Uterus (tissue), 4 donors: ENCODE data around the gene NEB. TPM values are rescaled to one million over a fixed set of nuclear protein-coding genes. Genes with fewer than 3 reads are reported as not detected.

Experiments used
- DNase-seq, 2 donors: peaks; one replicate each; pipeline ENCODE4 v3.0.0-alpha.2; 2019 to 2020
- H3K27ac ChIP-seq, 2 donors: fragments of 200-600 bp; sonication (generic); 1 replicate in 1 of 2; 2 replicates in 1 of 2; pipeline ENCODE4 v1.5.1; 2016 to 2018
- H3K27me3 ChIP-seq, 2 donors: fragments of 200-600 bp; sonication (generic); one replicate each; pipeline ENCODE4 v1.5.1; 2018 to 2019; ENCODE audit warnings: control low read depth in 1 of 2
- H3K36me3 ChIP-seq, 2 donors: fragments of 200-600 bp; sonication (generic); one replicate each; pipeline ENCODE4 v1.5.1; 2019; ENCODE audit warnings: control low read depth in 1 of 2
- H3K4me1 ChIP-seq, 2 donors: fragments of 200-600 bp; sonication (generic); one replicate each; pipeline ENCODE4 v1.5.1; 2018 to 2019; ENCODE audit warnings: control low read depth in 1 of 2
- H3K4me3 ChIP-seq, 2 donors: fragments of 200-600 bp; sonication (generic); 1 replicate in 1 of 2; 2 replicates in 1 of 2; pipeline ENCODE4 v1.5.1; 2018 to 2019; ENCODE audit warnings: mild to moderate bottlenecking in 1 of 2
- H3K9me3 ChIP-seq, 2 donors: fragments of 200-600 bp; sonication (generic); one replicate each; pipeline ENCODE4 v1.5.1; 2019; ENCODE audit warnings: control low read depth in 1 of 2
- POLR2A ChIP-seq, 2 donors: fragments of 450-650 bp; IDR thresholded peaks; one replicate each; pipeline ENCODE4 v1.6.1; 2016; ENCODE audit warnings: antibody characterized with exemption in 2 of 2, mild to moderate bottlenecking in 1 of 2, moderate library complexity in 1 of 2
- intact Hi-C: fragments of 100-400 bp; cut with DNase I; formaldehyde crosslinking; loops from one replicate; pipeline ENCODE4 v1.15.1; 2023; ENCODE audit warnings: low total_unique reads
- total RNA-seq, 4 donors: library from RNA; depleted of rRNA in 3 of 4; stranded (reverse); fragments of >200 nt in 3 of 4; gene quantifications; one replicate each; pipeline versions ENCODE4 v1.1.0 to v1.2.4, GENCODE V29; 2014 to 2023
- TF ChIP-seq, protein P1 (sequence below), 4 experiments: fragments of 200-600 bp in 2 of 4; fragments of 450-650 bp in 2 of 4; sonication (generic) in 2 of 4; IDR thresholded peaks; one replicate each; pipeline ENCODE4 v1.5.1; 2016 to 2019; ENCODE audit warnings: antibody characterized with exemption in 4 of 4, mild to moderate bottlenecking in 2 of 4, moderate library complexity in 1 of 4
- donor health status: DM: yes; HTN: yes; CAD: no.

Gene NEB
- total RNA-seq, 4 donors from 2014 or later = under 0.01 to 2.2 (median 0.84) TPM

DNA sequence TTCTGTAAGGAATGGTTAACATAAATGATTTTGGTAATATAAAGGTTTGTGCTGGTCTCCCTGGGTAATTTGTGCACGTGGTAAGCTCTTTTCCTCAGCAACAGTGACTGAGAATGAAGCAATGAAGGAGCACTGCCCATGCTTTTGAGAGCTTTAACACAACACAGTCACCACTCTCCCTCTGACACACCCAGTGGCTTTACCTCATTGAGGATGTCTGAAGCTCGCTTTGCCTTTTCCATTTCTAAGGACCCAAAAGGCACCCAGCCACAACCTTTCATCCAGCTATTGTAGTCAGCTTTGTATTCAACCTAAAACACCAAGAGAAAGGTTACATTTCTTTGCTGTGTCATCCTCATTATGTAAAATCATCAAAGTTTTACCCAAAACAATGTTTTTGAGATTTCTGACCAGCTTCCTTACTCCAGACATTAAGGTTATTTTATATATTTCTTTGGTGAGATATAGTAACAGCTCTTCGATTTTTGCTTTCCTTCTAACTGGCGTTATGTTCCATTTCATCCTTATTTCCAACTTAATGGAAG lies 51.7 kb downstream of the NEB start:
- no peak overlapping the region for H3K4me3 ChIP-seq

DNA sequence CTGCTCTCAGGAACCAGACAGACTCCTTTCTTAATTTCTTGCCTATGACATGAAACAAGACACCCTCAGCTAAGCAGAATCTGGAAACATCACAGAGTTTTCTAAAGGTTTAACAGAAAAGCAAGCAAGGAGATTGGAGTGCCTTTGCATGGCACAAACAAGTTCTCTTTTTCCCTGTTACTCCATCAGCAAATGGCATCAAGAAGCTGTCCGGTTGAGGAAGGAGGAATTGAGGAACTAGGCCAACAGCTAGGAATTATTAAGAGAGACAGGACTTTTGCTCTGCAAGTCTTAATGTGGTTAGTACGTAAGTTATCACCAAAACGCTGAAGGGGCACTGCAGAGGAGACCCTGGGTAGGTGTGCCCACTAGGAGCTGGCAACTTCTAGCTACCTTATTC lies 53.2 kb downstream of the NEB start:
- TF ChIP-seq POLR2A (IDR thresholded peaks at IDR 0.05) = no peak
- TF ChIP-seq, protein P1, sequence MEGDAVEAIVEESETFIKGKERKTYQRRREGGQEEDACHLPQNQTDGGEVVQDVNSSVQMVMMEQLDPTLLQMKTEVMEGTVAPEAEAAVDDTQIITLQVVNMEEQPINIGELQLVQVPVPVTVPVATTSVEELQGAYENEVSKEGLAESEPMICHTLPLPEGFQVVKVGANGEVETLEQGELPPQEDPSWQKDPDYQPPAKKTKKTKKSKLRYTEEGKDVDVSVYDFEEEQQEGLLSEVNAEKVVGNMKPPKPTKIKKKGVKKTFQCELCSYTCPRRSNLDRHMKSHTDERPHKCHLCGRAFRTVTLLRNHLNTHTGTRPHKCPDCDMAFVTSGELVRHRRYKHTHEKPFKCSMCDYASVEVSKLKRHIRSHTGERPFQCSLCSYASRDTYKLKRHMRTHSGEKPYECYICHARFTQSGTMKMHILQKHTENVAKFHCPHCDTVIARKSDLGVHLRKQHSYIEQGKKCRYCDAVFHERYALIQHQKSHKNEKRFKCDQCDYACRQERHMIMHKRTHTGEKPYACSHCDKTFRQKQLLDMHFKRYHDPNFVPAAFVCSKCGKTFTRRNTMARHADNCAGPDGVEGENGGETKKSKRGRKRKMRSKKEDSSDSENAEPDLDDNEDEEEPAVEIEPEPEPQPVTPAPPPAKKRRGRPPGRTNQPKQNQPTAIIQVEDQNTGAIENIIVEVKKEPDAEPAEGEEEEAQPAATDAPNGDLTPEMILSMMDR (IDR thresholded peaks at IDR 0.05) = no peak
- no peaks in the 10 kb centered on the region for H3K9me3 ChIP-seq
- no peaks in the 10 kb centered on the region for H3K27me3 ChIP-seq
- DNase-seq = no peak
- H3K4me1 ChIP-seq = no peaks in the 10 kb centered on the region
- no peak overlapping the region for H3K4me3 ChIP-seq
- intact Hi-C loops = no loop called here
- no peak overlapping the region for H3K27ac ChIP-seq
- no peaks in the 10 kb centered on the region for H3K36me3 ChIP-seq

More for the DNA sequence above, 51.7 kb downstream of the NEB start:
- Histone ChIP-seq H3K27ac (no peak overlapping the region), H3K9me3 (no peaks in the 10 kb centered on the region), H3K4me1 (no peaks in the 10 kb centered on the region), H3K27me3 (no peaks in the 10 kb centered on the region), H3K36me3 (no peaks in the 10 kb centered on the region)
- intact Hi-C loops = no loop called here
- TF ChIP-seq, protein P1 (IDR thresholded peaks at IDR 0.05) = no peak
- no peak for DNase-seq

DNA sequence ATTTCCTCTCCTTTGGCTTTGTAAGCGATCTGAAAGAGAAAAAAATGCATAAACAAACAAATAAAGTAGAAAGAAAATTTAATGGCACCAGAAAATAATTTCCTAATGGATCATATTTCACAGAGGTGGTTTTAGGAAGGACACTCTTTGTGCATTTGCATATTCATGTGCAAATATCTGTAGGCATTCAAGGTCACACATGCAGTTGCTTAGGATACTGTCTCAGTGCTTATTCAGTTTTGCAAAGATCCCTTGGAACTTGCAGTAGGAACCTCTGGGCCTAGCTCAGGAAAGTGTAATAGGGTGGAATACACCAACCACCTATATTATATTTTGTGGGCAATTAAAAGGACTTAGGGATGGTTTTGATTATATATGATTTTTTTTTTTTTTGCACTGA lies 54.3 kb downstream of the NEB start:
- intact Hi-C loops = no loop called here
- Histone ChIP-seq H3K9me3 (no peaks in the 10 kb centered on the region), H3K4me1 (no peaks in the 10 kb centered on the region), H3K27me3 (no peaks in the 10 kb centered on the region), H3K36me3 (no peaks in the 10 kb centered on the region), H3K27ac (no peak overlapping the region), H3K4me3 (no peak overlapping the region)
- no peak for DNase-seq
- no peak for TF ChIP-seq POLR2A (IDR thresholded peaks at IDR 0.05)
- TF ChIP-seq, protein P1 (IDR thresholded peaks at IDR 0.05) = no peak

DNA sequence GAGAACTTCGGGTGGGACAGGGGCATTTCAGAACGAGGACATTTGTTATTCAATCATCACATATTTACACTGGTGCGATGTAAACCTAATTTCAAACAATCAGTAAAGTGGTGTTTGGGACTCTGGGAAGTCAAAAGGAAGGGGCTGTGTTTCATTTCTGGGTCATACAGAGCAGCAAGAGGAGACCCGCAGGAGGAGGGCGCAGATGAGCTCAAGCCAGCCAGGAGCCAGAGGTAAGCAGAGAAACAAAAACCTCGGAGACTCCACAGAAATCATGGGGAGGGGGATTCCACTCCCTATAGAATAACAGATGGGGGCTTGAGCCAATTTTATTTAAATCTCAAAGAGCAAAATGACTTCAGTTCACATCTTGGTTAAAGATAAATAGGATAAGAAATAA lies 55.4 kb downstream of the NEB start:
- H3K36me3 ChIP-seq = no peaks in the 10 kb centered on the region
- H3K4me1 ChIP-seq = no peaks in the 10 kb centered on the region
- TF ChIP-seq POLR2A (IDR thresholded peaks at IDR 0.05) = no peak
- TF ChIP-seq, protein P1 (IDR thresholded peaks at IDR 0.05) = no peak
- no peak overlapping the region for H3K27ac ChIP-seq
- no peaks in the 10 kb centered on the region for H3K9me3 ChIP-seq
- no peaks in the 10 kb centered on the region for H3K27me3 ChIP-seq
- no peak overlapping the region for H3K4me3 ChIP-seq
- intact Hi-C loops = no loop called here
- no peak for DNase-seq

DNA sequence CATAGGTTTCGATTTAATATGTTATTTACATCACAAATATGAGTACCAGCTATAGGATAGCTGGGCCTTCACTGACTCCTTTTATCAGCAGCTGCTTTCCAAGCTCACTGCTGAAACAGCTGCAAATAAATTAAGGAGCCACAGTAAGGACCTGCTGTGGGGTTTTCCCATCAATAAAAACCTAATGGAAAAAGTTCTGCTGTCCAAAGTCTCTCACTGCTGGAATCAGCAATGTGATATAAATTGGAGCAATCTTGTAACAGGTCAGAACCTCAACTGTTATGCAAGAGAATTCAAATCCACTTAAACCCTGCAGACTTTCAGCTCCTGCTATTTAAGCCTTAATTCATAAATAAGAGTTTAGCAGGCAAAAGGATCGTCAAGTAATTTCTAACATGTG lies 61.3 kb downstream of the NEB start:
- intact Hi-C loops = no loop called here
- H3K27ac ChIP-seq = no peak overlapping the region
- DNase-seq = no peak
- TF ChIP-seq, protein P1 (IDR thresholded peaks at IDR 0.05) = no peak
- TF ChIP-seq POLR2A (IDR thresholded peaks at IDR 0.05) = no peak
- no peak overlapping the region for H3K4me3 ChIP-seq
- H3K4me1 ChIP-seq = no peaks in the 10 kb centered on the region
- H3K27me3 ChIP-seq = no peaks in the 10 kb centered on the region
- H3K36me3 ChIP-seq = no peaks in the 10 kb centered on the region
- H3K9me3 ChIP-seq = no peaks in the 10 kb centered on the region
